ENCODE measurements around the gene GRIK3. TPM values are rescaled to one million over a fixed set of nuclear protein-coding genes. Genes with fewer than 3 reads are reported as not detected.

Gene GRIK3
- total RNA-seq, 2 donors from 2014 or later, result 0.14 TPM

GRCh38 chr1:36996106-36996505, 38.2 kb downstream of the GRIK3 start:
- TF ChIP-seq CTCF (IDR thresholded peaks at IDR 0.05), result no peak
- ATAC-seq (ENCODE audit: insufficient number of reproducible peaks, low FRiP score, low read depth) (no peak), DNase-seq (ENCODE audit: low spot score) (no peak)
- Histone ChIP-seq H3K27ac (no peak overlapping the region), H3K27me3 (replicated peaks; ENCODE audit: insufficient read depth) (no peaks in the 10 kb centered on the region), H3K4me3 (no peak overlapping the region), H3K9me3 (no peaks in the 10 kb centered on the region), H3K36me3 (no peaks in the 10 kb centered on the region), H3K4me1 (ENCODE audit: control insufficient read depth in 1 of 2, low read depth in 2 of 2) (no peaks in the 10 kb centered on the region)

- H3K4me3 ChIP-seq, result no peak overlapping the region
Observed at GRCh38 chr1:36994868-36995267, 39.4 kb downstream of the GRIK3 start.

GRCh38 chr1:36994294-36994693, 40.0 kb downstream of the GRIK3 start:
- Histone ChIP-seq H3K36me3 (no peaks in the 10 kb centered on the region), H3K4me3 (no peak overlapping the region), H3K4me1 (ENCODE audit: control insufficient read depth in 1 of 2, low read depth in 2 of 2) (no peaks in the 10 kb centered on the region), H3K27ac (no peak overlapping the region), H3K27me3 (replicated peaks; ENCODE audit: insufficient read depth) (no peaks in the 10 kb centered on the region), H3K9me3 (no peaks in the 10 kb centered on the region)
- DNase-seq (ENCODE audit: low spot score) (no peak), ATAC-seq (ENCODE audit: insufficient number of reproducible peaks, low FRiP score, low read depth) (no peak)
- TF ChIP-seq CTCF (IDR thresholded peaks at IDR 0.05), result no peak

More at GRCh38 chr1:36994868-36995267, 39.4 kb downstream of the GRIK3 start:
- ATAC-seq (ENCODE audit: insufficient number of reproducible peaks, low FRiP score, low read depth) (no peak), DNase-seq (ENCODE audit: low spot score) (no peak)
- TF ChIP-seq CTCF (IDR thresholded peaks at IDR 0.05), result no peak
- Histone ChIP-seq H3K9me3 (no peaks in the 10 kb centered on the region), H3K27me3 (replicated peaks; ENCODE audit: insufficient read depth) (no peaks in the 10 kb centered on the region), H3K36me3 (no peaks in the 10 kb centered on the region), H3K4me1 (ENCODE audit: control insufficient read depth in 1 of 2, low read depth in 2 of 2) (no peaks in the 10 kb centered on the region), H3K27ac (no peak overlapping the region)

GRCh38 chr1:36992139-36992943, 42.0 kb downstream of the GRIK3 start:
- H3K9me3 ChIP-seq, result no peaks in the 10 kb centered on the region
- H3K27me3 ChIP-seq (replicated peaks; ENCODE audit: insufficient read depth), result no peaks in the 10 kb centered on the region
- TF ChIP-seq CTCF (IDR thresholded peaks at IDR 0.05), result no peak
- DNase-seq (ENCODE audit: low spot score), result no peak
- H3K27ac ChIP-seq, result no peak overlapping the region
- no peaks in the 10 kb centered on the region for H3K36me3 ChIP-seq
- H3K4me1 ChIP-seq (ENCODE audit: control insufficient read depth in 1 of 2, low read depth in 2 of 2), result no peaks in the 10 kb centered on the region
- H3K4me3 ChIP-seq, result no peak overlapping the region
- ATAC-seq (ENCODE audit: insufficient number of reproducible peaks, low FRiP score, low read depth), result no peak

GRCh38 chr1:36991551-36991950, 42.8 kb downstream of the GRIK3 start:
- TF ChIP-seq CTCF (IDR thresholded peaks at IDR 0.05), result no peak
- DNase-seq (ENCODE audit: low spot score) (no peak), ATAC-seq (ENCODE audit: insufficient number of reproducible peaks, low FRiP score, low read depth) (no peak)
- H3K4me1 ChIP-seq (ENCODE audit: control insufficient read depth in 1 of 2, low read depth in 2 of 2), result no peaks in the 10 kb centered on the region
- no peaks in the 10 kb centered on the region for H3K27me3 ChIP-seq (replicated peaks; ENCODE audit: insufficient read depth)
- H3K9me3 ChIP-seq, result no peaks in the 10 kb centered on the region
- no peak overlapping the region for H3K4me3 ChIP-seq
- H3K27ac ChIP-seq, result no peak overlapping the region
- H3K36me3 ChIP-seq, result no peaks in the 10 kb centered on the region

Measured in thoracic aorta (tissue), 2 donors.